ENCODE data around the gene ABCG1. TPM values are rescaled to one million over a fixed set of nuclear protein-coding genes. Genes with fewer than 3 reads are reported as not detected.

Gene ABCG1
- total and polyA plus RNA-seq, 2 donors (not counting 1 experiment from before 2014, with no cell fraction given) = under 0.01 to 0.12 TPM

GRCh38 chr21:42306366-42307035, 87.6 kb downstream of the ABCG1 start:
- Histone ChIP-seq H3K9ac (ENCODE audit: insufficient read depth, low read length) (no peak overlapping the region), H3K4me2 (ENCODE audit: extremely low read depth, insufficient read depth, low read length) (no peak overlapping the region), H3K4me1 (ENCODE audit: control insufficient read depth, extremely low read depth, insufficient read depth, low read length) (no peaks in the 10 kb centered on the region), H4K20me1 (ENCODE audit: control insufficient read depth, extremely low read depth, insufficient read depth, low read length) (no peaks in the 10 kb centered on the region), H3K36me3 (ENCODE audit: control insufficient read depth, insufficient read depth, low read length) (no peaks in the 10 kb centered on the region), H2AFZ (ENCODE audit: low read length) (no peak overlapping the region), H3K4me3 (replicated peaks in 1 of 4; ENCODE audit: control extremely low read depth in 1 of 4, insufficient read depth in 1 of 4, low read depth in 3 of 4, low read length in 4 of 4) (no peak overlapping the region), H3K27ac (ENCODE audit: insufficient read depth, low read length) (no peak overlapping the region), H3K79me2 (ENCODE audit: control insufficient read depth, insufficient read depth, low read length) (no peaks in the 10 kb centered on the region), H3K27me3 (ENCODE audit: control insufficient read depth, insufficient read depth, low read length) (no peaks in the 10 kb centered on the region), H3K9me3 (ENCODE audit: control insufficient read depth, insufficient read depth, low read depth, low read length) (no peaks in the 10 kb centered on the region)
- no peak for TF ChIP-seq EZH2 (IDR thresholded peaks at IDR 0.05; ENCODE audit: low read length, missing control alignments)
- no peak for TF ChIP-seq CTCF (conservative IDR thresholded peaks at IDR 0.05 in 1 of 2, IDR thresholded peaks at IDR 0.05 in 1 of 2; ENCODE audit: low read depth in 1 of 2, low read length in 2 of 2)
- no peak for DNase-seq (ENCODE audit: low read depth in 2 of 2)

GRCh38 chr21:42307106-42307505, 88.2 kb downstream of the ABCG1 start:
- no peak for TF ChIP-seq EZH2 (IDR thresholded peaks at IDR 0.05; ENCODE audit: low read length, missing control alignments)
- no peaks in the 10 kb centered on the region for H3K4me1 ChIP-seq (ENCODE audit: control insufficient read depth, extremely low read depth, insufficient read depth, low read length)
- H4K20me1 ChIP-seq (ENCODE audit: control insufficient read depth, extremely low read depth, insufficient read depth, low read length) = no peaks in the 10 kb centered on the region

GRCh38 chr21:42308161-42308913, 89.4 kb downstream of the ABCG1 start:
- DNase-seq (ENCODE audit: low read depth in 2 of 2) = no peak
- Histone ChIP-seq H2AFZ (ENCODE audit: low read length) (no peak overlapping the region), H3K4me1 (ENCODE audit: control insufficient read depth, extremely low read depth, insufficient read depth, low read length) (no peaks in the 10 kb centered on the region), H3K36me3 (ENCODE audit: control insufficient read depth, insufficient read depth, low read length) (no peaks in the 10 kb centered on the region), H3K27ac (ENCODE audit: insufficient read depth, low read length) (no peak overlapping the region), H3K27me3 (ENCODE audit: control insufficient read depth, insufficient read depth, low read length) (no peaks in the 10 kb centered on the region), H4K20me1 (ENCODE audit: control insufficient read depth, extremely low read depth, insufficient read depth, low read length) (no peaks in the 10 kb centered on the region), H3K4me2 (ENCODE audit: extremely low read depth, insufficient read depth, low read length) (no peak overlapping the region), H3K9ac (ENCODE audit: insufficient read depth, low read length) (no peak overlapping the region), H3K9me3 (ENCODE audit: control insufficient read depth, insufficient read depth, low read depth, low read length) (no peaks in the 10 kb centered on the region), H3K4me3 (replicated peaks in 1 of 4; ENCODE audit: control extremely low read depth in 1 of 4, insufficient read depth in 1 of 4, low read depth in 3 of 4, low read length in 4 of 4) (no peak overlapping the region), H3K79me2 (ENCODE audit: control insufficient read depth, insufficient read depth, low read length) (no peaks in the 10 kb centered on the region)
- TF ChIP-seq EZH2 (IDR thresholded peaks at IDR 0.05; ENCODE audit: low read length, missing control alignments) (no peak), CTCF (conservative IDR thresholded peaks at IDR 0.05 in 1 of 2, IDR thresholded peaks at IDR 0.05 in 1 of 2; ENCODE audit: low read depth in 1 of 2, low read length in 2 of 2) (no peak)

More at GRCh38 chr21:42307106-42307505, 88.2 kb downstream of the ABCG1 start:
- H3K4me3 ChIP-seq (replicated peaks in 1 of 4; ENCODE audit: control extremely low read depth in 1 of 4, insufficient read depth in 1 of 4, low read depth in 3 of 4, low read length in 4 of 4) = no peak overlapping the region
- no peak overlapping the region for H3K4me2 ChIP-seq (ENCODE audit: extremely low read depth, insufficient read depth, low read length)
- H2AFZ ChIP-seq (ENCODE audit: low read length) = no peak overlapping the region
- H3K9me3 ChIP-seq (ENCODE audit: control insufficient read depth, insufficient read depth, low read depth, low read length) = no peaks in the 10 kb centered on the region
- H3K27me3 ChIP-seq (ENCODE audit: control insufficient read depth, insufficient read depth, low read length) = no peaks in the 10 kb centered on the region
- DNase-seq (ENCODE audit: low read depth in 2 of 2) = no peak
- no peak overlapping the region for H3K9ac ChIP-seq (ENCODE audit: insufficient read depth, low read length)
- H3K27ac ChIP-seq (ENCODE audit: insufficient read depth, low read length) = no peak overlapping the region
- no peaks in the 10 kb centered on the region for H3K79me2 ChIP-seq (ENCODE audit: control insufficient read depth, insufficient read depth, low read length)
- H3K36me3 ChIP-seq (ENCODE audit: control insufficient read depth, insufficient read depth, low read length) = no peaks in the 10 kb centered on the region
